ENCODE data around the gene NRN1.
"Not testable (repeated sequence)": the region's sequence is repeated elsewhere in the genome, so short reads cannot be mapped to it uniquely, and the experiment has no call there.

Gene NRN1

GRCh38 chr6:5981126-5982026, 25.3 kb downstream of the NRN1 start:
- no peak for DNase-seq

DNA sequence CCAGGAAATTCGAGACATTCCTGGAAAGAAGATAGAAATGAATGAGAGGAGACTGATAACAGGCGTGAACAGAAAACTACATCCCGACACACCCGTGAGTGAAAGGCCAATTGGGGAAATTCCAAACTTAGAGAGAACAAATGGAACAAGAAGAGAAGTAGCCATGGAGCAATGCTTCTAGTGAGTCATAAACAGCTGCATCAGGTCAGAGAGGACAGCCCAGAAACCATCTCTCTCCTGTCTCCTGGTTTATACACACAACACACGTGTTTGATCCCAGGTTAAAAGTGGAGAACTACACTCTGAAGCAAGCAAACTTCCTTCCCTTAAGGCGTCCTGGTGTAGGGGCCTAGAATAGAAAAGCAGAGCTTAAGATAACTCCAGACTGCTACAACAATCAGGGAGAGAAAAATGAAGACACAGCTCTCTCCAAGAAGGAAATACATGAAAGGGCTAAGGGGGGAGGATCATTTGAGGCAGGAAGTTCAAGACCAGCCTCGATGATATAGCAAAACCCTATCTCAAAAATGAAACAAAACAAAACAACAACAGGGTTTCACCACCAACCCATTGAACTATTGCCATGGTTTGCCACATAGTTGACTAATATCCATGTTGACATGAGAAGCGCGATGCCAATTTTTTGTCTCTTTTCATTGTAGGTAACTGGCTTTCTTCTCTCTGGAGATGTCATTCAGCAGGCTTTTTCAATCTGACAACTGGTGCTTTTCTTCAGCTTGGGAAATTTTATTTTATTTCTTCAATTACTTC, 26.9 kb downstream of the NRN1 start:
- DNase-seq = no peak

DNA sequence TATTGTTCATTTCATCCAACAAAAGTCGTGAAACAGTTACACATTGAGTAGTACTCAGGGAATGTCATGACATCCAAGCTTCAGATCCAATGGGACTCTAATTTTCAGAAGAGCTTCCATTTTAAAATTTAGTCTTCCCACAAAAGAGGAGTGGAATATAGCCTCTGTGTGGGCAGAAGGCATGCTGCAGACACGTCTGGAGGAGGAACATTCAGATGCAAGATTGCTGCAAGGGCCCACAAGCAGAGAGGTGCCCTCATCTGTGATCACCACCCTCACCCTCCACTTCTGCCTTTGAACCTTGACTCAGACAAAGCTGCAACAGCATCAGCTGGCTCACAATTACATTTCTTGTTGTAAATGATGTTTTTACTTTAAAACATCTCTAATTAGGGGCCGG, 29.9 kb downstream of the NRN1 start:
- DNase-seq = no peak

DNA sequence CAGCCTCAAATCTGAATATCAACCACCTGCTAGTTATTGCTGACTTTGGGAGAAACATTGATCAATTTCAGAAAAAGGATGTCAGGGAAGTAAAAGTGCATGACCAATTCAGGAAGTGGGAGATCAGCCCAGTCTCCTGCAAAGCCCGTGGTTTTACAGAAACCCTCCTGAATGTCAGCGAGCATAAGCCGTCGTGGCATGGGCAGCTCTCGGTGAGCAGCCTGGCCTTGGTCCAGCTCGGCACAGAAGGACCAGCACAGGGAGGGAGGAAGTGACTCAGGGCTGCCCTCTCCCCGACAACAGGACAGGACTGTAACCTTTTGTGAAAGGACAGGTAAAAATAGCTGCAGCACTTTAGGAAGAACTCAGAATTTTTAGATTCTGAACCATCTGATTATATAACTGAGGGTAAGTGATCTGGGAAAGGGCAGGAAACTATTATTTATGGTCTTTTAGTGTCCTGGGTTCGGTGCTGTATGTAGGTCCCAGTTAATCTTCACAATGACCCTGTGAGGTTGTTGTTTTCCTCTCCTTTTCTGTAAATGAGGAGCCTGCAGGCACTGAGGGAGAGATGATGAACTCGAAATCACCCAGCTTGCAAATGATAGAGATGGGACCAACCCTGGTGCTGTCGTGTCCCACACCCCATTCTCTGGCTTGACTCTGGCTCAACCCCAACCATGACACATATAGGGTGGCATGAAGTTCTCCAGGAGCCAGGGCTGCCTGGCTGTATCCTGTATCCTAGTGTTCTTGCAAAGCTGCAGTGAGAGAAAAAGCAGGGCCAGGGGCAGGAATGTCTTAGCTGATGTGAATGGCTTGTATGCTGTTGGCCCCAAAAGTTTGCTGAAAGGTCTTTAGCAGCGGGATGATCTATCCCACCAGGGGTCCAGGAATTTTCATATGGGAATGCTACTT, 37.6 kb downstream of the NRN1 start:
- no peak for DNase-seq

GRCh38 chr6:5968036-5968435, 38.7 kb downstream of the NRN1 start:
- DNase-seq = not testable (repeated sequence)

DNA sequence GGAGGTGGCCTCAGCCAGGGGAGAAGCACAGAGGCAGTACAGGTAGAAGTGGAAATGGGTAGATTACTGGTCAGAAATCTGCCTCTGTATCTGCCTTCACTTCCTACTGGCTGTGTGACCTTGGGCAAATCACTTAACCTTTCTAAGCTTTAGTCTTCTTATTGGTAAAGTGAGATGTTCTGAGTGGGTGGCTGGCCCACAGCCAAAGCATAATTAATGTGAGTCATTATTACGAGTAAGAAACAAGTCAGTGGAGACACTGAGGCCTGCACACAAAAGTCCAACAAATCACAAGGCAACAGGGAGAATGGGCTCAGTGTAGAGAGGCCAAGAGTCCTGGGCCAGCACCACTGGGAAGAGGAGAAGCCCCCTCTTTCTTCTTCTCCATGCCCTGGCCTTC, 39.1 kb downstream of the NRN1 start:
- DNase-seq = no peak

GRCh38 chr6:5962794-5963193, 43.9 kb downstream of the NRN1 start:
- no peak for DNase-seq

DNA sequence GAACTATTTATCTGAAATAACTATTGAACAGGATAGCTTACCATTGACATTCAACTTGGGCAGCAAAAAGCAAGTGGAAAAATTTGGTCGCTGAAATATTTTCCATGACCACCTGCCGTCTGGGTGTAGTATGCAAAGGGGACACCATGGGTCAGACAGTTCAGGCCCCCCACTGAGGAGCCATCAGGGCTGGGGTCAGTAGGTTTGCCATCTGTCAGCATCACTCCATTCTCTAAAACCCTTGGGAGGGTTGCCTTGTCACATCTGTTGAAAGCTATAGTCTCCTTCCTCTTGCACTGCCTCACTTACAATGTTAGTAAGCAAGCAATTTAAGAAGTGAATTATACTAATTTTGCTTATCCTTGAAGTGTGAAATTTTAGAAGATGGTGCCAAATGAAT, 44.9 kb downstream of the NRN1 start:
- DNase-seq = no peak

- DNase-seq = no peak
Observed at GRCh38 chr6:5960456-5960855, 46.3 kb downstream of the NRN1 start.

- no peak for DNase-seq
Observed at GRCh38 chr6:5958921-5959320, 47.8 kb downstream of the NRN1 start.

DNA sequence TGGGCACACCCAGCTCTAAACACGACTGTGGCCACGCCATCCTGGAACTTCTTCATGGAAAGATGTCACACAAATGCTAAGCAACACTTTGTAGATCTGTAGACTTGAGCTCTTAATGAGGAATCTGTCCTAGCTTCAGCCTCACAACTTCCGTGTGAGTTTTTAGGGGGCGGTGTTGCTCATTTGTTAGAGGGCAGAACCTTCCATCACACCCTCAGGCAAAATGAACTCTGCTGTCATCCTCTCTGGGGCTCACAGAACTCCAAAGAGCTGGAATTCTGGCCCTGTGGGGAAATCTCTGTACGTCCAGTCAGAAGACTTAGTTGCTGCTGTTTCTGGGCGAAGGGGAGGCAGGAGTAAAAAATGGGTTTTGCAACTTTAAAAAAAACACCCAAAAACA, 49.8 kb downstream of the NRN1 start:
- no peak for DNase-seq

- DNase-seq = no peak
Observed at GRCh38 chr6:5950361-5950785, 56.4 kb downstream of the NRN1 start.
